Measurements from ENCODE around the gene SH2D3C.

- no peak for TF ChIP-seq CTCF (IDR thresholded peaks at IDR 0.05)
- no peak for TF ChIP-seq POLR2A (IDR thresholded peaks at IDR 0.05)
These were observed 31.4 kb downstream of the SH2D3C start for GRCh38 chr9:127746959-127747569.
